Smooth muscle cell (in vitro differentiated cells): ENCODE measurements around the gene LRRC36. TPM values are rescaled to one million over a fixed set of nuclear protein-coding genes. Genes with fewer than 3 reads are reported as not detected.

Experiments
- DNase-seq: peaks from one replicate; lab custom pipeline; 2025; ENCODE audit not compliant: unreplicated experiment; lab: John Stamatoyannopoulos, UW
- H2AFZ ChIP-seq: fragments of 200-600 bp; sonication (generic); 2 replicates; pipeline ENCODE4 v1.6.0; 2016; ENCODE audit warnings: antibody characterized with exemption, low read depth, mild to moderate bottlenecking
- H3F3A ChIP-seq: fragments of 200-600 bp; sonication (generic); 2 replicates; pipeline ENCODE4 v1.6.0; 2017; ENCODE audit warnings: antibody characterized with exemption, low read depth
- H3K27ac ChIP-seq: fragments of 200-600 bp; sonication (generic); 2 replicates; pipeline ENCODE4 v1.5.1; 2016; ENCODE audit warnings: low read depth, mild to moderate bottlenecking
- H3K27me3 ChIP-seq: fragments of 200-600 bp; sonication (generic); 2 replicates; pipeline ENCODE4 v1.6.1; 2016; ENCODE audit warnings: low read depth, mild to moderate bottlenecking
- H3K36me3 ChIP-seq: fragments of 200-600 bp; sonication (generic); 2 replicates; pipeline ENCODE4 v1.5.1; 2016; ENCODE audit warnings: low read depth
- H3K4me1 ChIP-seq: fragments of 200-600 bp; sonication (generic); 2 replicates; pipeline ENCODE4 v1.5.1; 2016; ENCODE audit warnings: low read depth
- H3K4me2 ChIP-seq: fragments of 200-600 bp; sonication (generic); 2 replicates; pipeline ENCODE4 v1.6.0; 2016; ENCODE audit warnings: mild to moderate bottlenecking
- H3K4me3 ChIP-seq: fragments of 200-600 bp; sonication (generic); 2 replicates; pipeline ENCODE4 v1.5.1; 2016; ENCODE audit warnings: mild to moderate bottlenecking
- H3K79me2 ChIP-seq: fragments of 200-600 bp; sonication (generic); 2 replicates; pipeline ENCODE4 v1.6.0; 2016; ENCODE audit warnings: low read depth, mild to moderate bottlenecking
- H3K9ac ChIP-seq: fragments of 200-600 bp; sonication (generic); 2 replicates; pipeline ENCODE4 v1.6.0; 2016; ENCODE audit warnings: low read depth
- H3K9me3 ChIP-seq: fragments of 200-600 bp; sonication (generic); replicated peaks from 2 replicates; pipeline ENCODE4 v1.5.1; 2016; ENCODE audit warnings: low read depth
- H4K20me1 ChIP-seq: fragments of 200-600 bp; sonication (generic); 2 replicates; pipeline ENCODE4 v1.6.0; 2016; ENCODE audit warnings: low read depth
- WGBS: methylation state at CpG from one replicate; pipeline ENCODE4 v1.1.7; 2016; ENCODE audit warnings: low lambda C conversion rate; 5-methylcytosine and 5-hydroxymethylcytosine counted together
- polyA plus RNA-seq: library from polyadenylated mRNA; unstranded; fragments of >200 nt; fragmentation: Nextera tagmentation; extraction: Ambion mirVana; gene quantifications from 2 replicates; pipeline ENCODE4 v1.2.1, GENCODE V29; 2016
- total RNA-seq: library from RNA; depleted of rRNA; stranded (reverse); fragments of >200 nt; gene quantifications from 2 replicates; pipeline ENCODE4 v1.2.3, GENCODE V29; 2014
- TF ChIP-seq, protein P1 (sequence below): fragments of 200-600 bp; sonication (generic); IDR thresholded peaks from 2 replicates; pipeline ENCODE4 v1.5.1; 2017; ENCODE audit warnings: borderline replicate concordance, mild to moderate bottlenecking, antibody characterized with exemption; ENCODE audit not compliant: insufficient read depth, poor library complexity, severe bottlenecking

The LRRC36 gene
- total and polyA plus RNA-seq, 2 experiments from 2014 or later: 0.24 TPM; not detected in 1

DNA sequence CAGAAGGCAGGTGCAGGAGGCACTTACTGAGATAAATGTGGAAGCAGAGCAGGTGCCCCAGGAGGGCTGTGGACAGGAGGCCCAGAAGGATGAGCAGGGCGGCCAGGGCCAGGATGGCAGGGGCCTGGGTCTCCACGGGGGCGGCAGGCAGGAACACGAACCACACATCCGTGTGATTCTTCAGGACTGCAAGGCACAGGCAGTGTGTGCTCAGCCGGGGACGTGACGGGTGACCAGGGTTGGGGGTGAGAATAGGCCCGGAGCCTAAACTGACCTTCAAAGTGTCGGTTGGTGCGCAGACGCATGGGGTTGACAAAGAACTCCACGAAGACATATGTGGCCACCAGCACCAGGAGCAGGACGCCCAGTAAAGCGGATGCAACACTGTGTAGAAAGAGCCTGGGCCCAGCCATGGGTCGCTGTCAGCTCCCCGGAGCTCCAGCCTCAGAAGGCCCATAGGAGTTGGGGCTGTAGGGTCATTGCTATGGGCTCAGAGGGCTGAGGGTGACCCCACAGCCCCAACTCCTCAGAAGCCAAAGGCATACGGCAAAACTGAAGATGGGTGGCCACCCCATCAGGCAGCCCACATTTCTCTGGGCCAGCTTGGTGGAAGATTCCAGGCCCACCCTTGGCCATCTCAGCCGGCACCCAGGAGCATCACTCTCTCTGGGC, 72.1 kb downstream of the LRRC36 start:
- Histone ChIP-seq H3K4me2 (no peak overlapping the region), H3K79me2 (no peaks in the 10 kb centered on the region), H3K4me1 (peaks cover 23% of the 10 kb centered on the region), H3K36me3 (no peaks in the 10 kb centered on the region), H3K9ac (no peak overlapping the region), H4K20me1 (no peaks in the 10 kb centered on the region), H3K9me3 (no peaks in the 10 kb centered on the region), H3K4me3 (no peak overlapping the region), H3F3A (no peaks in the 10 kb centered on the region), H2AFZ (no peak overlapping the region), H3K27ac (no peak overlapping the region), H3K27me3 (peaks cover 6% of the 10 kb centered on the region)
- TF ChIP-seq, protein P1, sequence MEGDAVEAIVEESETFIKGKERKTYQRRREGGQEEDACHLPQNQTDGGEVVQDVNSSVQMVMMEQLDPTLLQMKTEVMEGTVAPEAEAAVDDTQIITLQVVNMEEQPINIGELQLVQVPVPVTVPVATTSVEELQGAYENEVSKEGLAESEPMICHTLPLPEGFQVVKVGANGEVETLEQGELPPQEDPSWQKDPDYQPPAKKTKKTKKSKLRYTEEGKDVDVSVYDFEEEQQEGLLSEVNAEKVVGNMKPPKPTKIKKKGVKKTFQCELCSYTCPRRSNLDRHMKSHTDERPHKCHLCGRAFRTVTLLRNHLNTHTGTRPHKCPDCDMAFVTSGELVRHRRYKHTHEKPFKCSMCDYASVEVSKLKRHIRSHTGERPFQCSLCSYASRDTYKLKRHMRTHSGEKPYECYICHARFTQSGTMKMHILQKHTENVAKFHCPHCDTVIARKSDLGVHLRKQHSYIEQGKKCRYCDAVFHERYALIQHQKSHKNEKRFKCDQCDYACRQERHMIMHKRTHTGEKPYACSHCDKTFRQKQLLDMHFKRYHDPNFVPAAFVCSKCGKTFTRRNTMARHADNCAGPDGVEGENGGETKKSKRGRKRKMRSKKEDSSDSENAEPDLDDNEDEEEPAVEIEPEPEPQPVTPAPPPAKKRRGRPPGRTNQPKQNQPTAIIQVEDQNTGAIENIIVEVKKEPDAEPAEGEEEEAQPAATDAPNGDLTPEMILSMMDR: no peak
- no peak for DNase-seq
- 93% methylated on average over 19 of the region's 19 CpGs for WGBS

DNA sequence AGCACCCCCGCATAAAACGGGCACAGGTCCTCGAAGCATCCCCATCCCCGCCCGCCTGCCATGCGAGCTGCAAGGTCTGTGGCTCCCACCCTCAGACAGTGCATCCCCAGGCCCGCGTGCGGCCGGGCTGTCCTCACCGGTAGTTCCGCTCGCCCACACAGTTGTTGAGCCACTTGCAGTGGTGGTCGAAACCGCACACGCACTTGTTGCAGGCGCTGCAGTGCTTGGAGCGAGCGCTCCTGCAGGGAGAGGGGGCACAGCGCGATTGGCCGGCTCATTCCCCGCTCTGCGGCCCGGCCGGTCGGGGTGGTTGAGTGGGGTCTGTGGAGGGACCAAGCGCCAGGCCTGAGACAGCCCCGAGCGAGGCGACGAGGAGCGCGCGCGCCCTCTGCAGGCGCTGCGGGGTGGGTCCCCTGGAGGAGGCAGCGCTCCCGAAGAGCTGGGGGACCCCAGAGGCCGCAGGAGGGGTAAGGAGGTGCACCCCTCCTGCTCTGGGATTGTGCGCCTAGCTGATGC, 72.7 kb downstream of the LRRC36 start:
- Histone ChIP-seq H3K27ac (no peak overlapping the region), H3K4me1 (peaks cover 22% of the 10 kb centered on the region), H4K20me1 (no peaks in the 10 kb centered on the region), H3K4me2 (peak overlapping the region; percentile 79), H3K9me3 (no peaks in the 10 kb centered on the region), H3F3A (no peaks in the 10 kb centered on the region), H3K9ac (no peak overlapping the region), H3K27me3 (no peaks in the 10 kb centered on the region), H3K79me2 (no peaks in the 10 kb centered on the region), H3K4me3 (no peak overlapping the region), H3K36me3 (no peaks in the 10 kb centered on the region), H2AFZ (no peak overlapping the region)
- TF ChIP-seq, protein P1: peak; percentile 81
- 33% methylated on average over 36 of the region's 42 CpGs for WGBS
- peak; percentile 21 for DNase-seq

DNA sequence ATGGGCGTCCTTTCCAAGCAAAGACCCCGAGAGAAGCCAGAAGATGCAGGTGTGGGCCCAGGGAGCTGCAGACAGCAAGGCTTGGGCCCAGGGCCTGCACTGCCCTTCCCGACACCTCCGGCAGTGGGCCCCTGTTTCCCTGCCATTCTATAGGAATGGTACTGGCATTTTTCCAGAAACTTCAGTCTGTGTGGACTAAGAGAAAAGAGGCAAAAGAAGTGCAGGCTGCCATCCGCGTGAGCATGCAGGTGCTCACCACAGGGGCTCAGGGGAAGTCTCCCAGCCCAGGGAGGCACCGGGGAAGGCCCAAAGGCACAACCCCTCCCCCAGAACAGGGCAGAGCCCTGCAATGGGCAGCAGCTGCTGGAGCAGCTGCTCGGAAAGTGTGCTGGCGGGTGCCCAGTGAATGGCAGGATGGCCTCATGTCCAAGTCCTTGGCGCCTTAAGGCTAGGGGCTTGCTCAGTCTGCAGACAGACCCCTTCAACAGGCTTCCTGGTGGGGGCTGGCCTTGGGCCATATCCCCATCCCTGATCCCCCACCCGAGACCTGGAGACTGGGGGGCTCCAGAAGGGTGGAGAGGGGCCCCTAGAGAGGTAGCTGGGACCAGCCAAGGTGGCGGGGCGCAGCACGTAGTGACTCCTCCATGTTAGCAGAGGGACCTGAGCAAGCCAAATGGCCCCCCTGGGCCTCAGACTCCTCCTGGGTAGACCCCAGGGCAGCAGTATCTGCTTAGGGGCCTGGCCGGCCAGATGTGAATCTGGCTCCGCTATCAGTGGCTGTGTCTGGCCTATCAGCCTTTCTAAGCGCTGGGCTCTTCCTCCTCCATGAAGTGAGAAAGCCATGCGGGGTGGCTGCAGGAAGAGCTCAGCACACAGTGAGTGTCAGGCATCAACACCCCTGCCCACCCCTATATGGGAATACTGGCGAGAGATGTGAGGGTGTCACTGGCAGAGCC, 73.4 kb downstream of the LRRC36 start:
- no peaks in the 10 kb centered on the region for H4K20me1 ChIP-seq
- no peak overlapping the region for H3K27ac ChIP-seq
- H3K4me3 ChIP-seq: no peak overlapping the region
- TF ChIP-seq, protein P1: no peak
- WGBS: 84% methylated on average over 18 of the region's 19 CpGs
- H3K36me3 ChIP-seq: no peaks in the 10 kb centered on the region
- no peaks in the 10 kb centered on the region for H3K79me2 ChIP-seq
- H3K9me3 ChIP-seq: no peaks in the 10 kb centered on the region
- H3K4me2 ChIP-seq: no peak overlapping the region
- H3F3A ChIP-seq: no peaks in the 10 kb centered on the region
- no peak overlapping the region for H2AFZ ChIP-seq
- H3K4me1 ChIP-seq: peaks cover 22% of the 10 kb centered on the region
- no peaks in the 10 kb centered on the region for H3K27me3 ChIP-seq
- no peak for DNase-seq
- no peak overlapping the region for H3K9ac ChIP-seq
